ENCODE measurements around the gene HSBP1L1.
"Not testable (repeated sequence)": the region's sequence is repeated elsewhere in the genome, so short reads cannot be mapped to it uniquely, and the experiment has no call there.

The HSBP1L1 gene

DNA sequence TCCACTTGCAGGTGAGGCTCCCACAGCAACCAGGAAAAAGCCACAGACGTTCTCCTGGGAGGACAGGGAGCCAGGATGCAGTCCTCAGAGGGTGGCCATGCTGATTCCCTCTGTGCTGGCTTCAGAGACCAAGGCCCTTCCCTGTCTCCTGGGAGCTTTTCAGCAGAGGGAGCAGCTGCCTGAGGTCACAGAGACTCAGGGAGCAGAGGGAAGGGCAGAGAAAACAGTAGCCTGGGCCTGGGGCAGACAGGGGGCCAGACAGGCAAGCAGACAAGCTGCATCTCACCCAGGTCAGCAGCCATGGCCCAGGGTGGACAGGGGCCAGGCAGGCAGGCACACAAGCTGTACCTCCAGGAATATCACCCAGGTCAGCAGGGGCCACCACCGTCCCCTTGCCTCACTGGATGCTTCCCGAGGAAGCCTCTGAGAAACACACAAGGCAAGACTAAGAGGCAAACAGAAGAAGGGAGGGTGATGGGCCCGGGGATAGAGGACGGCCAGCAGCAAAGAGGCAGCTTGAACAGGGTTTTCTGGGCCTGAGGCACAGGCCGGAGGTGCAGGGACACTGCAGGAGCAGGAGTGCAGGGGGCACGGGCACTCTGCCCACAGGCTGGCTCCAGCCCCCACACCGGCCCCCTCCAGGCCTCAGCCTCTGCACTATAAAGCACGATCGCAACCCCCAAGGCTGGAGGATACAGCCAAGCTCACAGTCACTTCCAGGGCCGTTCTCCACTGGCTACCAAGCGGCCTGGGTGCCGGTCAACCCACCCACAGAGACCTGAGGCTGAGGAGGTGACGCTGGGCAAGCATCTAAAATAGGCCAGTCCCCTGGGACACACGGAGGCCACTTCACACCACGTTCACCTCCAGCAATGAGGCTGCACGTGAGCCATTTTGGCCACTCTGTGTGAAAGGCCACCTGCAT lies 19.1 kb upstream of the HSBP1L1 start:
- no peak for DNase-seq

DNA sequence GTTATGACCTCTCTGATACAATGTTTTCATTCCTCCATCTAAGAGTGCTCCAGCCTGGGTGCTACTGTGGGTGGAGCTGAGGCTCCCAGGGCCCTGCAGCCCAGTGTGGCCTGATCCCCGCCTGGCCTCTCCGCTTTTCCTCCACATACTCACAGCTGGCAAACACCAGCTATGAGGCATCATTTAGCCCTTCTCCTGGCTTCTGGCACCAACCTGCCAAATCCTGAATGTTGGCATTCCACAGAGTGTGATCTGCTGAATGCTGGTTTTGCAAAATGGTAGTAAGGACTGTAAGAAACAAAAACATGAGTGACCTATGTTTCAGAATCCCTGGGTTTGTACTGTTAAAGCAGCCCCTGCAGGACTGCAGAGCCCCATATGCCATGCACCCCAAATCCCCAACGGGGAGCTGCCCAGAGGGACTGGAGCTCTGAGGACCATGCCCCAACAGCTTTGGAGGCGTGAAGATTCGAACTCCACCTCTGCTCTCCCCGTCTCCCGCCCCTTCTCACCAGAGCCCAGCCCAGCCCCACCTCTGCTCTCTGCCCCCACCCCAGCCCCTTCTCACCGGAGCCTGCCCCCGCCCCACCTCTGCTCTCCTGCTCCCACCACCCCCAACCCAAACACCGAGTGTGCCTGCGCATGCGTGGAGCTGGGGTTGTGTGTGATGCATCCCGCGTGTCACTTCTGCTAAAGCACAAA lies 17.2 kb upstream of the HSBP1L1 start:
- DNase-seq: no peak

DNA sequence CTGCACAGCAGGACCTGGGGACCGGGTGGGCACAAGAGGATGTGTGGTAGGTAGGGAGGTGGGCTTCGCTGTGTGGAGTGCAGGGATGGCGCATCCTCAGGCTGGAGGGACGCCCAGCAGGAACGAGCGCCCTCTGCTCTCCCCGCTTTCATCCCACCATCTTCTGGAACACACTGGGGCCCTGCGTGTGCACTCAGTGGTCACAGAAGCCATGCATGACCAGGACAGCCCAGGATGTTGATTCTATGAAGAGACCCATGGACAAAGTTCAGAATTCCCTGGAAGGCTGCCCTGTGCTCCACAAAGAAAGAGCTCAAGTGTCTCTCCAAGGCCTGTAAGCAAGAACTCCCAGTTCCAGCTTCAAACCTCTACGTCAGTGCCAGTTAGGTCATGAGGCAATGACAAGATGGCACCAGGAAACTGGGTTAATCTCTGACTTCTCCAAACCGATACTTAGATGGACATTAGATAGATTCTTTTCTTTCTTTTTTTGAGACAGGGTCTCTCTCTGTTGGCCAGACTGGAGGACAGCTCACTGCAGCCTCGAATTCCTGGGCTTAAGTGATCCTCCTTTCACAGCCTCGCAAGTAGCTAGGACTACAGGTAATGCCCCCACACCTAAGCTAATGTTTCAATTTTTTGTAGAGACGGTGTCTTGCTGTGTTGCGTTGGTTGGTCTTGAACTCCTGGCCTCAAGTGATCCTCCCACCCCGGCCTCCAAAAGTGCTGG lies 16.4 kb upstream of the HSBP1L1 start:
- no peak for DNase-seq

DNA sequence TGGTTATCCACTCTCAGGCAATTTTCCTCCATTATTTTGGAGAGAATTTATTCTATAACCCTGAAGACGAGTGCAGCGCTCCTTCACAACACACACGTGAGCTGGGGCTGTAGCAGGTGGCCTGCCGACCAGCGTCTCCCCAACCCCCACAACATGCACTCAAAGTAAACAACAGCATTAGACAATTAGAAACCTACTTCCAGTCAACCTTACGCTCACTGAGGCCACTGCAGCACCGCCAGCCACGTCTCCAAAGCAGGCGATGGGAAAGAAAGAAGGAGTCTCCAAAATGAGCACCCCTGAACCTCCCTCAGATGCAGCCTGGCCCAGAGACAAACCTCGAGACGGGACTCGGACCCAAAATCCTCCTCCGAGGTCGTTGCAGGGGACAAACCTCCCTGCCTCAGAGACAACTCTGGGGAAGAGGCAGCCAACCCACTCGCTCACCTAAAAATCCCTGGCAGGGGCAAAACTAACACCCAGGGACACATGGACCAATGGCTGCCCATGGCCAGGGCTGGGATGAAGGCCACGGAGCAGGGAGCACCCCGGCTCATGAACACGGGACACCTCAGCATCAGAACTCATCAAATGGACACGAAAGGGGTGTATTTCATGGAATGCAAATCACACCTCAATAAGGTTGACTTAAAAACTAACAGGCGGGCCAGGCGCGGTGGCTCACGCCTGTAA lies 15.6 kb upstream of the HSBP1L1 start:
- DNase-seq: no peak

DNA sequence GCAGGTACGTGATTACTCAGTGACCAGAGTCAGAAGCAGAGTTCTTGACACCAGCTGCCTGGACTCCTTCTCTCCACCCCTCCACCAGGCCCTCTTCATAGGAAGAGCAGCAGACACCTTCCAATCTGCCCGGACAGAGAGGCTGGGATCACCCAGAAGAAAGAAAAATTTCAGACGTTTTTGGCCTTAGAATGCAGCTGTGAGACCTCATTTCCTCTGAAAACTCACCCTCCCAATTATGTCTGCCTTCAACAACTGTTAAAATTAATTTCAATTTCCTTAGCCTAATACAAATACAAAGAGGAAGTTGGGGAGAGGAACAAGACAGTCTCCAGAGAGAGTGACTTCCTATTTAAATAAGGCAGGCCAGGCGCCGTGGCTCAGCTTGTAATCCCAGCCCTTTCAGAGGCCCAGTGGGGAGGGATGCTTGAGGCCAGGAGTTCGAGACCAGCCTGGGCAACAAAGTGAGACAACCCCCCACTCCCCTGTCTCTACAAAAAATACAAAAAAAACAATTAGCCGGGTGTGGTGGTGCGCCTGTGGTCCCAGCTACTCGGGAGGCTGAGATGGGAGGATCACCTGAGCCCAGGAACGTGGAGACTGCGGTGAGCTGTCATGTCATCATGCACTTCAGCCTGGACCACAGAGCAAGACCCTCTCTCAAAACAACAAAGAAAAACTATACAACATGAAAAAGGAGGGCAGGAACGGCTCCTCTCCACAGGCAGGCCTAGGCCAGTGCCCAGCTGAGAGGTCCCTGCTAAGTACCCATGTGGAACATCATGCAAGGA lies 14.6 kb upstream of the HSBP1L1 start:
- no peak for DNase-seq

DNA sequence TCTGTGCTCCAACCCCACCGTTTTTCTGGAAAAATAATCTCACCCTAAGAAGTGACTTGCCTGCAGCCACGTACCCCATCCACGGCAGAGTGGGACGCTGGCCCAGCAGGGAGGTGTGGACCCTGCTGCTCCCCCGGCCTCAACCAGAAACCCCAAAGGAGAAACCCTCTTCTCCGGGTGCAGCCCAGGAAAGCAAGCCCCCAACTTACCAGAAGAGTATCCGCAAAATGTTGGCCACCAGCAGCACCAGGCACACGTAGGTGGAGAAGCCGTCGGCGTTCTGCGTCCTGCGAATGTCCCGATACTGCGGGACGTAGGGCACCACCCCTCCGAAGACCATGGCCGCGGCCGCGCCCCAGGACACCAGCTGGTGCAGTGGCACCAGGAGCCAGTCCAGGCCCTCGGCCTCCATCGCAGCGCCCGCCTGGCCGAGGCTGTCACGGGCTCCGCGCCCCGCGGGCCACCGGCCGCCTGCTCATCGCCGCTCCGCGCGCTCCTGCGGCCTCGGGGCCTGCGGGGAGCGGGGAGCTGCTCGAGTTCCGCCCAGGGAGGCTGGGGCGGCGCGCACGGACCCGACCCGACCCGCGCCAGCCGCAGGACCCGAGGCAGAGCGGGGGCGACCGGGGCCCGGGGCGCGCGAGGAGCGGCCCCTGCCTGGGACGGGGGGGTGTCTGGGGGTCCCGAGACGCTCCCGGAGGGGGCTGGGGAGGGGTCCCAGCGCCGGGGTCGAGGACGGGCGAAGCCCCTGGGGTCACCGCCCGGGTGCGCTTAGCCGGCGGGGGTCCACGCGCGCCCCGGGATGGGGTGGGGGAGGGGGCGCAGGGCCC lies 13.7 kb upstream of the HSBP1L1 start:
- no peak for DNase-seq

DNA sequence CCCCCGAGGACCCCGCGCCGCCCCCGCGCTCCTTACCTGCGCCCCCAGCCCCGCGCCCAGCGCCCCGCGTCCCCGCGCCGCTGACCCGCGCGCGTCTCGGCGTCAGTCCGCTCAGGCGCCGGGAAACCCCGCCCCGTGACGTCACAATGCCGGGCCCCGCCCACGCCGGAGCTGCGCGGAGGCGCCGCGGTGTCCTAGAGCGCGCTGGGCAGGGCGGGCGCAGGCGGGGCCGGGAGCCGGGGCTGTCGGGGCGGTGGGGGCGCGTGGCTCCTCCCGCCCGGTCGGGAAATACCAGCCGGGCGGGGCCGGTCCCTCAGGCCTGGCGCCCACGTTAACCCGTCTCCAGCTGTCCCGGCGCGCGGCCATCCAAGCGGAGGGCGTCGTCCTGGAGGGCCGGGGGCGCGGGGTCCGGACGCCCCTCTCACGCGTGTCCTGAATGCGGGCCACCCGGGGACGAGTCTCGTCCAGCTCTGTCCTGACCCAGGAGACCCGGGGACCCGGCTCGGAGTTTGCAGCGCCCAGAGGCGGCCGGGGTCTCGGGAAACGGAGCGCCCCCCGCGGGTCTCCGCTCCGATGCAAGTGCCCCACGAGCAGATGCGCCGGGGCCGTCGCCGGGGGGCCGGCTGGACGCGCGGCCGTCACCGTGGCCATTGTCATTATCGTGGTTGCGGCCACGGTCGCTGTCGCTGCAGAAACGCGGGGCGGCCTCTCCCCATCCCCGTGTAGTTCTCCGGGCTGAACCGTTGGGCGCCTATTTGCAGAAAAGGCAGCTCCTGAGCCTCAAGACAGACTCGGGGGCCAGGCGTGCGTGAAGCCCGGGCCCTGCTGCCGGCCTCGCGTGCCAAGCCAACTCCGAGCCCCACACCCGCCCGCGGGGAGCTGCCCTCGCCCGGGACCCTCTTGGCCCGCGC lies 12.6 kb upstream of the HSBP1L1 start, which contains the start of gene SLC66A2:
SLC66A2 (minus strand) TSS at position 109 of the 911 bp plus-strand sequence. CDS start 727 bp downstream, outside the sequence.
- DNase-seq: peak; percentile 51

DNA sequence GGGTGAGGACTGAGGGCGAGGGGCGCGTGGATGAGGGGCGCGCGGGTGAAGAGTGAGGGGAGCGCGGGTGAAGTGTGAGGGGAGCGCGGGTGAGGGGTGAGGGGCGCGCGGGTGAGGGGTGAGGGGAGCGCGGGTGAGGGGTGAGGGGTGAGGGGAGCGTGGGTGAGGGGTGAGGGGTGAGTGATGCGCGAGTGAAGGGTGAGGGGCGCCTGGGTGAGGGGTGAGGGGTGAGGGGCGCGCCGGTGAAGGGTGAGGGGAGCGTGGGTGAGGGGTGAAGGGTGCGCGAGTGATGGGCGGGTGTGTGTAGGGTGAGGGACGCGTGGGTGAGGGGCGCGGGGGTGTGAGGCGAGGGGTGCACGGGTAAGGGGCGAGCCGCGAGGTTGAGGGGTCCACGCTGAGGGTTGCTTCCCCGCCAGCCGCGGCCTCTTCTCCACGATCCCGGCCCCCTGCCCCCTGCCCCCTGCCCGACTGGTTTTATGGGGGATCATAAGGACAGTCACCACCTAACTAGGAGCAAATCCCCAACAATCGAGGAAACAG lies 11.9 kb upstream of the HSBP1L1 start:
- DNase-seq: no peak

DNA sequence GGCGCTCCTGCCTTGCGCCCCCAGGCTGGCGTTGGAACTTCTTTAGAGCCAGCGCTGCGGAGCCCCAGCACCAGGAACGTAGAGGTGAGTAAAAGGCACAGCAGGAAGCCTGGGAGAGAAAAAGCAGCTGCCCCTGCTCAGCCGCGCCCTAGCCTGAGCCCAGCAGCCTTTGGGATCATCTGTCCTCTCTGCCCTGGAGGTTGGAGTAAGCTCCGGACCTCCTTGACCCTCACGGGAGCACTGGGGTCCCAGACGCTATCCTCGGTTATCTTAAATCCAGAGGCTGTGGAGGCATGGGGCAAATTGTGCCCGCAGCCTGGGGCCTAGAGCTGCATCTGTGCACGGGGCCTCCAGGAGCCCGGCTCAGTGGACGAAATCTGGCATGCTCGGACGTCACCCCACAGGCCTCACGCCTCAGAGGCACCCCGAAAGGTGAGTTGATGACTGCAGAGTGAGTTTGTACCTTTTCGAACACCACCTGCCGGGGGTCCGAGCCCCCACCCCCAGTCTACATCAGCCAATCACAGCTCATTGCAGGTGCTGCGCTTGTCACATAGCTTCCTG lies 11.4 kb upstream of the HSBP1L1 start:
- no peak for DNase-seq

DNA sequence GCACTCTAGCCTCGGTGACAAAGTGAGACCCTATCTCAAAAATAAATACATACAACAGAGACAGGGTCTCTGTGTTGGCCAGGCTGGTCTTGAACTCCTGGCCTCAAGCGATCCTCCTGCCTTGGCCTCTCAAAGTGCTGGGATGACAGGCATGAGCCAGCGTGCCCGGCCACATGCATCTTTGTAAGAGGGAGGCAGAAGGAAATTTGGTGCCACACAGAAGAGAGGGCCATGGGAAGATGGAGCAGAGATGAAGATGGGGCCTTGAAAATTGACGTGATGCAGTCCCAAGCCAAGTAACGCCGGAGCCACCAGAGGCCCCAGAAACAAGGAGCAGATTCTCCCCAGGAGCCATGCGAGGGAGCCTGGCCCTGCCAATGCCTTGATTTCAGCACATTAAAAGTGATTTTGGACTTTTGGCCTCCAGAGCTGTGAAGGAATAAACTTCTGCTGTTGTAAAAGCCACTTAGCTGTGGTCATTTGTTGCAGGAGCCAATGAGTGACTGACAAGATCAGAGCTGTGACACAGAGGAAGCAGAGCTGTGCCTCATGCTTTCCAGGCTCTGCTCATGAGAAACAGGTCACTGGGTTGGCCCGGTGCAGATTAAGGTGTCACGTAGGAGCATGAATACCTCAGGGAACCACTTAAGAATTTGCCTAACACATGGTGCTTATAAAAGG lies 10.3 kb upstream of the HSBP1L1 start:
- DNase-seq: no peak

DNA sequence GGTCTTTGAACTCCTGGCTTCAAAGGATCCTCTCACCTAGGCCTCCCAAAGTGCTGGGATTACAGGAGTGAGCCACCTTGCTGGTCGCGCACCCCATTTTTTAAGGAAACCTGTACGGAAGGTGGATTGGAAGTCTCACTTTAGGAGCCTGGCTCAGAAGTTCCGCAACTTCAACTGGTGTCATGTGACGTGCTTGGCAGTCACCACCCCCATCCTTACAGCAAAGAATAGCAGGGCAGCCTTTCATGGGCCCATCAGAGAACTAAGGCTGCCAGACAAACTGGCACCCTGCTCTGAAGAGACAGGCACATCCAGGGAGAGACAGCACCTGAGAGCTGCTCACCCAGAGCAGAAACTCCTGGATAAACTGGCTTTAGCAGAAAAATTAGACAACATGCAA lies 9.7 kb upstream of the HSBP1L1 start:
- DNase-seq: no peak

DNA sequence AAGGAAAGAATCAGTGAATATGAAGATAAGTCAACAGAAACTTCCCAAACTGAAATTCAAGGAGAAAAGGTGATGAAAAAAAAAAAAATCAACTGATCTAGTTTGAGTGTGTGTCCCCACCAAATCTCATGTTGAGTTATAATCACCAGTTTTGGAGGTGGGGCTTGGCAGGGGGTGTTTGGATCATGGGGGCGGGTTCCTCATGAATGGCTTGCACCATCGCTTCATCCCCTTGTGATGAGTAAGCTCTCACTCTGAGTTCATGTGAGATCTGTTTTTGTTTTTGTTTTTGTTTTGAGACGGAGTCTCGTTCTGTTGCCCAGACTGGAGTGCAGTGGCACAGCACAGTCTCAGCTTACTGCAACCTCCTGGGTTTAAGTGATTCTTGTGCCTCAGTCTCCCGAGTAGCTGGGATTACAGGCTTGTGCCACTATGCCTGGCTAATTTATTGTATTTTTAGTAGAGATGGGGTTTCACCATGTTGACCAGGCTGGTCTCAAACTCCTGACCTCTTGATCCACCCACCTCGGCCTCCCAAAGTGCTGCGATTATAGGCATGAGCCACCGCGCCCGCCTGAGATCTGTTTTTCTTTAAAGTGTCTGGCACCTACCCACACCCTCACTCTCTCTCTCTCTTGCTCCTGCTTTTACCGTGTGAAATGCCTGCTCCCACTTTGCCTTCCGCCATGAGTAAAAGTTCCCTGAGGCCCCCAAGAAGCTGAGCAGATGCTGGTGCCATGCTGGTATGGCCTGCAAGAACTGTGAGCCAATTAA lies 9.0 kb upstream of the HSBP1L1 start:
- no peak for DNase-seq

DNA sequence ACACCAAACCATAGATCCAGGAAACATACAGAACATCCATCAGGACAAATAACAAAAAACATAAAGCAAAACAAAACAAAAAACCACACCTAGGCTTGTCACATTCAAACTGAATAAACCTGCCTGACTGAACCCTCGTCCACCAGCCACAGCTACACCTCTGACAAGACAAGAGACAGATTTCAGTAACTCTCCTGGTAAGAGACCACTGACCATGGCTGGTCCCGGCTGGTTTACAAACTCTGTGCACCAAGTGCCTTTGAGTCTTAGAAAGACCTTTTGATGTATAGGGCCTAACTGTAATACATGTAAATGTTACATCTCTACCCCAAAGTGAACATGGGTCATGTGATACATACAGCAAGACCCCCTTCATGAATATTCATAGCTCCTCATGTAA lies 8.2 kb upstream of the HSBP1L1 start:
- DNase-seq: no peak

DNA sequence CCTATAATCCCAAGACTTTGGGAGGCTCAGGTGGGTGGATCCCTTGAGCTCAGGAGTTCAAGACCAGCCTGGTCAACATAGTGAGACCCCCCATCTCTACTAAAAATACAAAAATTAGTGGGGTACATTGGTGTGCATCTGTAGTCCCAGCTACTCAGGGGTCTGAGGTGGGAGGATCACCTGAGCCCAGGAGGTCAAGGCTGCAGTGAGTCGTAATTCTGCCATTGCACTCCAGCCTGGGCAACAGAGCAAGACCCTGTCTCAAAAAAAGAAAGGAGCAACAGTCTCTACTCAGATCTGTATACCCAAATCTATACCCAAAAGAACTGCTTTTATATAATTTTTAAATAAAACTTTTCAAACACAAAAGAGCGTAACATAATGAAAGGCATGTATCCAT lies 5.5 kb upstream of the HSBP1L1 start:
- DNase-seq: no peak

DNA sequence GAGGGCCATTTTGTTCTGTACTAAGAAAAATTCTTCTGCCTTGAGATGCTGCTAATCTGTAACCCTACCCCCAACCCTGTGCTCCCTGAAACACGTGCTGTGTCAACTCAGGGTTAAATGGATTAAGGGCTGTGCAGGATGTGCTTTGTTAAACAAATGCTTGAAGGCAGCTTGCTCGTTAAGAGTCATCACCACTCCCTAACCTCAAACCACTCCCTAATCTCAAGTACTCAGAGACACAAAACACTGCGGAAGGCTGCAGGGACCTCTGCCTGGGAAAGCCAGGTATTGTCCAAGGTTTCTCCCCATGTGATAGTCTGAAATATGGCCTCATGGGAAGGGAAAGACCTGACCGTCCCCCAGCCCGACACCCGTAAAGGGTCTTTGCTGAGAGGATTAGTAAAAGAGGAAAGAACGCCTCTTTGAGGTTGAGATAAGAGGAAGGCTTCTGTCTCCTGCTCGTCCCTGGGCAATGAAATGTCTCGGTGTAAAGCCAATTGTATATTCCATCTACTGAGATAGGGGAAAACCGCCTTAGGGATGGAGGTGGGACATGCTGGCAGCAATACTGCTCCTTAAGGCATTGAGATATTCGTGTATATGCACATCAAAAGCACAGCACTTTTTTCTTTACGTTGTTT lies 4.2 kb upstream of the HSBP1L1 start:
- not testable (repeated sequence) for DNase-seq

DNA sequence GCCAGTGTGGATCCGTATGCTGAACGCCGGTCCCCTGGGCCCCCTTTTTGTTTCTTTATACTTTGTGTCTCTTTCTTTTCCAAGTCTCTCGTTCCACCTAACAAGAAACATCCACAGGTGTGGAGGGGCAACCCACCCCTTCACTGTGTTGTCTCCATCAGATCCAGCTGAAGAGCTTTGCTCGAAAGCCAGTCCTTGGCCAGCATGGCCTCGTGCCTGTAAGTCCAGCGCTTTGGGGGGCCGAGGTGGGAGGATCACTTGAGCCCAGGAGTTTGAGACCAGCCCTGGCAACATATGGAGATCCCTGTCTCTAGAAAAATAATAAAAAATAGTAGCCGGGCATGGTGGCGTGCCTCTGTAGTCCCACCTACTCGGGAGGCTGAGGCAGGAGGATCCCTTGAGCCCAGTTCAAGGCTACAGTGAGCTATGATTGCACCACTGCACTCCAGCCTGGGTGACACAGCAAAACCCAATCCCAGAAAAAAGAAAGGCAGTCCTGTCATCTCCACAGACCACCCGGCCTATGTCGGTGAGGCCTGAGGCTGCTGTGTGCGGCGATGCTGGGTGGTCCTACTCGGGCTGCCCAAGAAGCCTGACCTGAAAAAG lies 3.4 kb upstream of the HSBP1L1 start:
- no peak for DNase-seq

Data from T1000 (cell line).